ENCODE data around the gene SCAPER. TPM values are rescaled to one million over a fixed set of nuclear protein-coding genes. Genes with fewer than 3 reads are reported as not detected.
"Not testable (repeated sequence)": the region's sequence is repeated elsewhere in the genome, so short reads cannot be mapped to it uniquely, and the experiment has no call there.

Gene SCAPER
- total RNA-seq, 1 donor from 2014 or later, result 29.2 TPM

DNA sequence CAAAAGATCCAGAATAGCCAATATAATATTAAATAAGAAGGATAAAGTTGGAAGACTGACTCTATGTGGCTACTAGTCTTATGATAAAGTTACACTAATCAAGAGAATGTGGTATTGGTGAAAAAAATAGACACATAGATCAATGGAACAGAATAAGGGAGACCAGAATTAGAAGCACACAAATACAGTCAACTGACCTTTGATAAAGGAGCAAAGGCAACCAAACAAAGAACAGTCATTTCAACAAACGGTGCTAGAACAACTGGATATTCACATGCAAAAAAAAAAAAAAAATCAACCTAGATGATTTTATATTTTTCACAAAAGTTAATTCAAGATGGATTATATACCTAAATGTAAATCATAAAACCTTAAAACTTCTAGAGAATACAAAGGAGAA, 422.1 kb downstream of the SCAPER start:
- no peak for DNase-seq

DNA sequence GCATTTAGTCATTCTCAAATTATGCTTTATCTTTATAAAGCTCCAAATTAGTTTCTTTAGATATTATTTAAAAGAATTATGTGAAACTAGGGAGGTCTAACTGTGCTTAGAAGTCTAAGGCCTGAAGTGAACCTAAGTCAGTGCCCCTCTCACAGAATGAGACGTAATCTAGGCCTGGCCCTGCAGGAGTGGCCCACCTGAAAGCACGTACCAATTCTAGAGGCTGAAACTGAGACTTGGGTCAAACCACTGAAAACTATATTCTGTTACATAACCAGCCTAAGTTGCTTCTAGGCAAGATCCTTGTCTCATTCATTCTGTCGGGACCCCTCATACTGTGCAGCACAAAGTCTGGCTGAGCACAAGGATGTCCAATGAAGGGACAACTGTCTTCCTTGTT, 424.9 kb downstream of the SCAPER start:
- DNase-seq, result no peak

GRCh38 chr15:76470691-76471090, 434.4 kb downstream of the SCAPER start:
- no peak for DNase-seq

GRCh38 chr15:76468722-76469121, 436.4 kb downstream of the SCAPER start:
- no peak for DNase-seq

- no peak for DNase-seq
Measured at GRCh38 chr15:76467136-76467535, 438.0 kb downstream of the SCAPER start.

DNA sequence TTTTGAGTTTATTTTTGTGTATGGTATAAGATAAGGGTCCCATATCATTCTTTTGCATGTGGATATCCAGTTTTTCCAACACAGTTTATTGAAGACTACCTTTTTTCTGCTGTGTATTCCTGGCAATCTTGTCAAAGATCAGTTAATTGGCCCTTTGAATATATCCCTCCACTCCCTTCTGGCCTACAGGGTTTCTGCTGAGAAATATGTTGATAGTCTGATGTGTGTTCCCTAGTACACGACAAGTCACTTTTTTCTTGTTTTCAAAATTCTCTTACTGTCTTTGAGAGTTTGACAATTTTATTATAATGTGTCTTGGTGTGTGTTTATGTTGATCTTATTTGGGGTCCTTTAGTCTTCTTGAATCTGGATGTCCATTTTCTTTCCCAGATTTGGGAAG, 439.4 kb downstream of the SCAPER start:
- no peak for DNase-seq

DNA sequence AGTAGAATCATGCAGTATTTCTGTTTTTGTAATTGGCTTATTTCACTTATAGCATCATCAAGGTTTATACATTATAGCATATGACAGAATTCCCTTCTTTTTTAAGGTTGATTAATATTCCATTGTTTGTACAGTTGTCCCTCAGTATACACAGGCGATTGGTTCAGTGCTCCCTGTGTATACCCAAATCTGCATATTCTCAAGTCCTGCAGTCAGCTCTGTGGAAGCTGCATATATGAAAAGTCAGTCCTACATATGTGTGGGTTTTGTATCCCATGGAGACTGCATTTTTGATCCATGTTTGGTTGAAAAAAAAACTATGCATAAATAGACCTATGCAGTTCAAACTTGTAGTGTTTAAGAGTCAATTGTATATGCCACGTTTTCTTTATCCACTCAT, 440.9 kb downstream of the SCAPER start:
- no peak for DNase-seq

DNA sequence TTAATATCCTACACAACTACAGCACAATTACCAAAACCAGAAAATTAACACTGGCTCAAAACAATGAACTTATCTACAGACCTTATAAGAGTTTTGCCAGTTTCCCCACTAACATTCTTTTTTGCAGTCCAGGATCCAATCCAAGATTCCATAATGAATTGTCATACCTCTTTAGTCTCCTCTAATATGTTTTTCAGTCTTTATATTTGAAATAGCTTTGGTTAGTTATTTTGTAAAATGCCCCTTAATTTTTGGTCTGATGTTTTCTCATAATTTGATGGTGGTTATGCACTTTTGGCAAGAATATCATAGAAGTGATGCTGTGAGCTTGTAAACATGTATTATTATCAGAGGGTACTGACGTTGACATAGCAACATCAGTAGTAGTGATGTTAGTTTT, 444.3 kb downstream of the SCAPER start:
- DNase-seq, result no peak

DNA sequence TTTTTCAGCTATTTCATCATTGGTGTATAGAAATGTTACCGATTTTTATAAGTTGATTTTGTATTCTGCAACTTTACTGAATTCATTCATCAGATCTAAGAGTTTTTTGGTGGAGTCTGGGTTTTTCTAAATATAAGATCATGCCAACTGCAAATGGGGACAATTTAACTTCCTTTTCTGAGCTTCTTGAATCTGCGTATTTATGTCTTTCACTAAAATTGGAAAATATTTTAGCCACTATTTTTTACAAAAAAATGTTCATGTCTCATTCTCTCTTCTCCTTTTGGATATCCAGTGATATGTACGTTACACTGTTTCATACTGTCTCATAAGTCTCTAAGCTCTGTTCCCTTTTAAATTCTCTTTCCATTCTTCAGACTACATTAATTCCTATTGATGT, 444.8 kb downstream of the SCAPER start:
- no peak for DNase-seq

DNA sequence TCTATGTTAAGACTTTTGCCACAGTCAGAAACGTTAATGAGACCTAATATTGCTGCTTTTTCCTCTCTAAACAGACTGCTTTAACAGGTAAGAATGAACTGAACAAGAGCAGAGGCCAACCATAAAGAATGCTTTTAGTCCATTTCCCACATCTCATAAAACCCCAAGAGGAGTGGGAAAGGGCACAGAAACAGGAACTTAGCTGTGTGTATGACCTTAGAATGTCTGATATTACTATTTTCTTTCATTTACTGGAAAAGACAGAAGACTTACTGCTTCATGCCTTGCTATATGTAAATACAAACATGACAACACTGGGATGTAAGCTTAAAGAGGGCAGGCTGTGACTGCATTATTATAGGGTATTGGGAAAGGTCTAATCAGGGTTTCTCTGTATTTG, 453.6 kb downstream of the SCAPER start:
- DNase-seq, result no peak

DNA sequence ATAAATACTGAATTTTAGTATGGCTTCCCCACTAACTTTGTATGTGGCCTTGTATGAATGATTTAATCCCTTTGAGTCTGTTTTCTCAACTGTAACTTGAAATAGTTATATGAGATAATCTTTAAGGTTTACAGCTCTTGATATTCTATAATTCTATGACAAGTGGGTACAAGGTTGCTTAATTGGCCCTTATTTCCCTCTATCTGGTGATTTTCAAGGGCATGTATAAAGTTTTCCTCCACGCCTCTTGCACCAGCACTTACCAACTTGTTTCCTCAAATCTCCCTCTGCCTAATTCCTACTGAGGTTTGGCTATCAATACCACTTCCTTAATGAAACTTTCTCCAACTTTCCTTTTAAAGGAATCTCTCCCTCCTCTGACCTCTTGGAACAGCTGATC, 455.7 kb downstream of the SCAPER start:
- DNase-seq, result no peak

- no peak for DNase-seq
Measured at GRCh38 chr15:76448755-76449154, 456.4 kb downstream of the SCAPER start.

DNA sequence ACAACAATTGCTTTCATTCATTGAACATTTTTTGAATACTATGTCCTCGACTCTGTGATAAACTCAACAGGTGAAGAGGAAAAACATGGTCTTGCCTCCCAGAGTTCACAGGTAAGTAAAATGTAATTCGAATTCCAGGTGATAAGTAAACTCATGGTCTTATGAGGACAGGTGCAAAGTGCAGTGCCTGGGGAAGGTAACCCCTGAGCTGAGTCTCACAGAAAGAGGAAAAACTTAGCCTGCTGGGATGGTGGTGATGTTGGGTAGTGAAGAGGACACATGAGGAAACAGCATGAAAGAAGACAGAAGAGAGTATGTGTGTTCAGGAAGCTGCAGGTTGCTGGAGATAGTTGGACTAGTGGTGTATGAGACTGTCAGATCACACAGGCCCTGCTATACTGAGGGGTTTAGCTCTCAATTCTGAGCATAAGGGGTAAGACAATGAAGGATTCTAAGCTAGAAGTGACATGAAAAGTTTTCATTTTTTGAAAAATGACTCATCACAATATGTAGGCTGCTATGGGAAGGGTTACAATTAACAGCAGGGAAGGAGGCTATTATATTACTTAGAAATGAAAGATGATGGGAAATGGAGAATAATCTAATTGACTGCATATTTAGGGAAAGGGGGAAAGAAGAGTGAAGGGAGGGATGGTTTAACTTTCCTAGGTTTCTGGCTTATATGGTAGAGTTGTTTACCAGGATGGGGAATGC, 457.3 kb downstream of the SCAPER start:
- no peak for DNase-seq

- no peak for DNase-seq
Measured at GRCh38 chr15:76440441-76440840, 464.7 kb downstream of the SCAPER start.

DNA sequence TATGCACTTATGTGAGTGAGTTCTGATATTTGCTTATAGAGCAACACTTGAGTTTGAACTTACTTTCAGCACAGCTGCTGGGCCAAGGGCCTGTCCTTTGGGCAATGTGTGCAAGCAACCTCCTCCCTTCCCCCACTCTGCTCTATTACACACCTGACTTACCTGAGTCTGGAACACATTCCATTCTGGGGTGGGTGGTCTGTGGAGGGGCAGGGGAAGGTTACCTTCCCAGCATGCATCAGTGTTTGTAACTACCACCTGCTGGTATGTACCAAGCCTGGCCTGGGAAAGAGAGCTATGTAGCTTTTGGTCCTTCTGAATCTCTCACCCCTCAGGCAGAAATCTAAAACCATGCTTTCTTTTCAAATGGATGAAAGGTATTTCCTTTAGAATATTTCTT, 465.6 kb downstream of the SCAPER start:
- DNase-seq, result no peak

DNA sequence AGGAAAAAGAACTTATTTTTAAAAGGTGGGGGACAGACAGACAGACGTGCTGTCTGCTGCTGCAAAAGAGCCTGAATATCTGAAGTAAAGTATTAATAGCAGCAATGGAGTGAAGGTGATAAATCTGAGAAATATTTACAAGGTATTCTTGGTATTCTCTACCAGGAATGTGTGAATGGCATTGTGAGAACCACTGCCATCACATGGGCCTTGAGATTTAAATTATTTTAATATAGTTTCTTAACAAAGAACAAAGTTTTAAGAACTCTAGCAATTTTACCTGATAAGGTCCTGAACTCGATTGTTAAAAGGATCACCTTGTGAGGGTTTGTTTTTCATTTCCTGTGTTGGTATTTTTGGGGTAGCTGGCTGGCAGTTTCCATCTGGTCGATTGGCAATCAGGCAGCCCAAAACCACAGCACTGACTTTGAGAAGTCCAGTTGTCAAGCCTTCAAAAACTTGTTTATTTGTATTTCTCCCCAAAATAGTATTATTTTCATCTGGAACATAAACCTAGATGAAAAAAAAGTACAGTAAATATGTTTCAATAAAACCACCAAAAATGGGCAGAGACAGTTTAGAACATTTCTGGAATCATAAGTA, 471.2 kb downstream of the SCAPER start:
- DNase-seq, result no peak

- not testable (repeated sequence) for DNase-seq
Measured at GRCh38 chr15:76433036-76433435, 472.1 kb downstream of the SCAPER start.

GRCh38 chr15:76432604-76433003, 472.5 kb downstream of the SCAPER start:
- DNase-seq, result no peak

DNA sequence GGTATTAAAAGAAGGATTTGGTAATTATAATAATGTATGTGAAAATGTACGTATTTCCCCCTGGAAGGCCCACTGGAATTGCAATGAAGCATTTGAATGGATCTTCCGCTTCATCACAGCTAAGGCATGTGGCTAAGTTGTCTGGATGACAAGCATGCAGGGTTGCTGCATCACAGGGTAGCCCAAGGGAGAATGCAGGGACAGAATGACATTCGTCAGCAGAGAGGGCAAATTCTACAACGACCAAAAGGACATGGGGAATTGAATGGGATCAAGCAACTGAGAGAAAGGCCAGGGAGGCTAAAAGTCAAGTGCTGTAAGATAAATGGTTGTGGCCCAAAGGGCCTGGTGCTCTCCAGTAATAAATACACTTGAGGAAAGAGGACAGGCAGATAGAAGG, 473.2 kb downstream of the SCAPER start:
- DNase-seq, result no peak

DNA sequence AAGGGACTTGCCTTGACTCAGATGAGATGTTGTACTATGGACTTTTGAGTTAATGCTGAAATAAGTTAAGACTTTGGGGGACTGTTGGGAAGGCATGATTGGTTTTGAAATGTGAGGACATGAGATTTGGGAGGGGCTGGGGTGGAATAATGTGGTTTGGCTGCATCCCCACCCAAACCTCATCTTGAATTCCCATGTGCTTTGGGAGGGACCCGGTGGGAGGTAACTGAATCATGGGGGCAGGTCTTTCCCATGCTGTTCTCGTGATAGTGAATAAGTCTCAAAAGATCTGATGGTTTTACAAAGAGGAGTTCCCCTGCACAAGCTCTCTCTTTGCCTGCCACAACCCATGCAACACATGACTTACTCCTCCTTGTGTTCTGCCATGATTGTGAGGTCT, 474.4 kb downstream of the SCAPER start:
- not testable (repeated sequence) for DNase-seq

- DNase-seq, result no peak
Measured at GRCh38 chr15:76429661-76430060, 475.5 kb downstream of the SCAPER start.

DNA sequence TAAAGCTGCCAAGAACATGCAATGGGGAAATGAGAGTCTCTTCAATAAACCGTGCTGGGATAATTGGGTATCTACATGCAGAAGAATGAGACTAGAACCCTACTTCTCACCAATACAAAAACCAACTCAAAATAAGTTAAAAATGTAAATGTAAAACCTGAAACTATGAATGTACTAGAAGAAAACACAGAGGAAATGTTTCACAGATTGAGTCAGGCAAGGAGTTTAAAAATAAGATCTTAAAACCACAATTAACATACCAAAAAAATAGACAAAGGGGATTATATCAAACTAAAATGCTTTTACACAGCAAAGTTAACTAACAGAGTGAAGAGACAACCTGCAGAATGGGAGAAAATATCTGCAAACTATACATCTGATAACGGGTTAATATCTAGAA, 478.2 kb downstream of the SCAPER start:
- DNase-seq, result no peak

DNA sequence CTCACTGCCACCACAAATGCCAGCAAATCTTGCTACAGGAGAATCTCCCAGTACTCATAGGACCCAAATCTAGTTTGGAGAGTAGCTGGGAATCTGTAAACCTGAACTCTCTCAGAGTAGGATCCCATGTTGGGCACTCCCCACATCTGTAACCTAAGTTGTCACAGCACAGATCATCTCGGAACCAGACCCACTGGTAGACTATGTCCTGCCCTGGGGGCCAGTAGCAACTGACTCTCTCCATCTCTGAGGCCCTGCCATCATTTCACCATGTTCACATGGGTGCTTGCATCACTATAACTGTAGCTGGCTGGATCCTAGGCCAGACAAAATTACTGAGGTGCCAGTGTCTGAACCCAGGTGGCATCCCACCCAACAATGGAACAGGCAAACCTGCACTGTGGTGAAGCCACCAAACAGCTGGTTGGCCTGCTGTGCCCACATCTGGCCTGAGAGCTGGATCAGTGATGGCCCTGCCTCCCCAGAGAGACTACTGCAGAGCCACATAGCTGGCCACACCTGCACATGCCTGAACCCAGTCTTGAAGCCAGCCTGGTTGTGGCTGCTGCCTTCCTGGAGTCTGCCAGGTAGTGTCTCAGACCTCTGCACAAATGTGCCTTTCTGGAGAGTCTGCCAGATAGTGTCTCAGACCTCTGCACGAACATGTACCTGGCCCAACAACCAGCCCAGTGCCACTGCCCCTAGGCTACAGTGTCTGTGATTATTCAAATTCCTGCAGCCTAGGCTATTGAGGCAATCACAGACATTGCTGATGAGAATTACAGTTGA, 486.6 kb downstream of the SCAPER start:
- DNase-seq, result no peak

DNA sequence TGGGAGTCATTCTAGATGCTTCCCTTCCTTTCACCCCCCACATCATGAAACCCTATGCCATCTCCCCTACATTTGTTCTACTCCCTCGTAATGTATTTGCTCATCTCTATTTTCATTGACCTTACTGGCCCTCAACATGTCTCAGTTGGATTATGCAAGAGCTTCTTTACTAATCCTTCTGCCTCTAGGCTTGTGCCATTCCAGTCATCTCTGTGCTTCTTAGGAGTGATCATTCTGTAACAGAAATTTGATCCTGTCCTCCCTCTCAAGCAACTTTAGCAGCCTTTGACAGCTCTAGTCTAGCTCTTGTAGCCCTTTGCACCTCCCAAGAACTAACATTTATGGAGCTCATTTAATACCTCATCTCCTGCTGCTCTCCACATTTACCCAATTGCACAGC, 503.9 kb downstream of the SCAPER start:
- no peak for DNase-seq

Data from skin of body (tissue), 2 donors.